B cell (primary cell): Measurements from ENCODE around the gene ASIP.

Experiments
- EZH2 ChIP-seq: IDR thresholded peaks from 2 replicates; pipeline ENCODE4 v1.6.1; 2012; ENCODE audit warnings: borderline replicate concordance, low read depth, mild to moderate bottlenecking, moderate library complexity, low read length; ENCODE audit not compliant: insufficient read depth, poor library complexity, severe bottlenecking
- TF ChIP-seq, protein P1 (sequence below): fragments of 200-600 bp; IDR thresholded peaks from one replicate; pipeline ENCODE4 v1.8.0; 2022; ENCODE audit warnings: antibody characterized with exemption, mild to moderate bottlenecking

DNA sequence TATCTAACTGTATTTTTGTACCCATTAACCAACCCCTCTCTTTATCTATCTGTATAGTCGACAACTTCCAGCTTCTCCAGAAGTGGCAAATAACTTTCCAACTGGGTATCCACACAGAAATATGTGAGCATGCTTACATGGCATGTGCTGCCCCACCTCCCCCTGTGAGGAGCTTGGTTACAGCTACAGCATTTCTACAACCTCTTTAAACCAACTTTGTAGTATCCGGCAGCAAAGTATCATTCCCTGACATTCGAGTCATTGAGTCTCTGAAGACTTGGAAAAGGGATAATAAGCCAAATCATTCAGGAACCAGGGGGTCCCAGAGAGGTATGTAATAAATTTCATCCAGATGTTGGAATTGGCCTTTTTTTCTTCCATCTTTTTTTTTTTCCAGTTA lies 48.2 kb upstream of the ASIP start:
- TF ChIP-seq EZH2: no peak
- TF ChIP-seq, protein P1, sequence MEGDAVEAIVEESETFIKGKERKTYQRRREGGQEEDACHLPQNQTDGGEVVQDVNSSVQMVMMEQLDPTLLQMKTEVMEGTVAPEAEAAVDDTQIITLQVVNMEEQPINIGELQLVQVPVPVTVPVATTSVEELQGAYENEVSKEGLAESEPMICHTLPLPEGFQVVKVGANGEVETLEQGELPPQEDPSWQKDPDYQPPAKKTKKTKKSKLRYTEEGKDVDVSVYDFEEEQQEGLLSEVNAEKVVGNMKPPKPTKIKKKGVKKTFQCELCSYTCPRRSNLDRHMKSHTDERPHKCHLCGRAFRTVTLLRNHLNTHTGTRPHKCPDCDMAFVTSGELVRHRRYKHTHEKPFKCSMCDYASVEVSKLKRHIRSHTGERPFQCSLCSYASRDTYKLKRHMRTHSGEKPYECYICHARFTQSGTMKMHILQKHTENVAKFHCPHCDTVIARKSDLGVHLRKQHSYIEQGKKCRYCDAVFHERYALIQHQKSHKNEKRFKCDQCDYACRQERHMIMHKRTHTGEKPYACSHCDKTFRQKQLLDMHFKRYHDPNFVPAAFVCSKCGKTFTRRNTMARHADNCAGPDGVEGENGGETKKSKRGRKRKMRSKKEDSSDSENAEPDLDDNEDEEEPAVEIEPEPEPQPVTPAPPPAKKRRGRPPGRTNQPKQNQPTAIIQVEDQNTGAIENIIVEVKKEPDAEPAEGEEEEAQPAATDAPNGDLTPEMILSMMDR: no peak
